ENCODE measurements around the gene SIAH3. TPM values are rescaled to one million over a fixed set of nuclear protein-coding genes. Genes with fewer than 3 reads are reported as not detected.

The SIAH3 gene, protein sequence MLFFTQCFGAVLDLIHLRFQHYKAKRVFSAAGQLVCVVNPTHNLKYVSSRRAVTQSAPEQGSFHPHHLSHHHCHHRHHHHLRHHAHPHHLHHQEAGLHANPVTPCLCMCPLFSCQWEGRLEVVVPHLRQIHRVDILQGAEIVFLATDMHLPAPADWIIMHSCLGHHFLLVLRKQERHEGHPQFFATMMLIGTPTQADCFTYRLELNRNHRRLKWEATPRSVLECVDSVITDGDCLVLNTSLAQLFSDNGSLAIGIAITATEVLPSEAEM
- under 0.01 TPM in 1 of 2 replicates, not detected in the other for total RNA-seq

DNA sequence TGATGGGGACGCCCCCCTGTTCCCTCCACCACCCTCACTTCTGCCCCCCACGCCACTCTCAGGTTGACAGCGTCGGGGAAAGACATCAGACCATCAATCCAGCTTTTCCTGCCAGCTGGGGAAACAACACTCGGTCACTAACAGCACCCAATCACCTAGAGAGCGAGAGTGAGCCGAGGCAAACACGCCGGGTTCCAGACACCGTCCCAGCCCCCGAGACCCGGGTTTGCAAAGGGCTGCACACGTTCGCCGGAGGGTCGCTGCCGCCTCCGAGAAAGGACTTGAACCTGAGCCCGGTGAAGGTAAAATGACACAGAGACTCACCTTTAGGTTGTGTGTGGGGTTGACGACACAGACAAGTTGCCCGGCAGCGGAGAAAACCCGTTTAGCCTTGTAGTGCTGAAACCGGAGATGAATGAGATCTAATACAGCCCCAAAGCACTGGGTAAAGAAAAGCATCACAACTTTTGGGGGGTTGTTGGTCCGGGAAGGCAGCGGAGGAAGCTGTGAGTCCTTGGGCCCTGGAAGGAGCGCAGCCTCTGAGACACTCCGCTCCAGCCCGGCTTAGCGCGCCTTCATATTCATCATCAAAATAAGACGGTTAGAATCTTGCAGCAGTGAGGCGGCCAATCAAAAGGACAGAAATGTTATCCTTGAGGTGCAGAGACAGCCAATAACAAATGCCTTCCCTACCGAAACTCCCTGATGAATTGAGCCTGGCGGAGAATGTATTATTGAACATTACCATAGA is at the start of gene SIAH3:
TSS of gene SIAH3 (minus strand) at position 583 of the 751 bp plus-strand sequence. CDS start at position 459, 124 bp downstream.

Other genes starting within 250 kb of the SIAH3 start
- not detected in 2 replicates for gene ERICH6B, start 236.0 kb downstream of the SIAH3 start, total RNA-seq
- under 0.01 and 0.07 TPM in 2 replicates for gene CBY2, start 149.4 kb downstream of the SIAH3 start, total RNA-seq
- 19.1 and 28.8 TPM in 2 replicates for gene ZC3H13, start 201.0 kb upstream of the SIAH3 start, total RNA-seq